Effector memory CD4-positive, alpha-beta T cell (primary cell): ENCODE data around the gene COMTD1.
A peak's percentile ranks its signal among the peaks of the same experiment; 100 is the strongest.

Source experiments
- DNase-seq, 3 donors: peaks; one replicate each; pipeline ENCODE4 v3.0.0-alpha.2; 2020
- H3K27ac ChIP-seq: 2 replicates; pipeline ENCODE4 v1.7.0; 2013; ENCODE audit warnings: mild to moderate bottlenecking, low read length, moderate library complexity; ENCODE audit not compliant: insufficient read depth, poor library complexity, severe bottlenecking
- H3K27me3 ChIP-seq: replicated peaks from 2 replicates; pipeline ENCODE4 v1.7.0; 2013; ENCODE audit warnings: mild to moderate bottlenecking, low read length; ENCODE audit not compliant: insufficient read depth, control insufficient read depth, poor library complexity, severe bottlenecking
- H3K36me3 ChIP-seq: 2 replicates; pipeline ENCODE4 v1.7.0; 2013; ENCODE audit warnings: mild to moderate bottlenecking, low read length, moderate library complexity; ENCODE audit not compliant: control insufficient read depth, insufficient read depth
- H3K4me1 ChIP-seq: 2 replicates; pipeline ENCODE4 v1.7.0; 2013; ENCODE audit warnings: low read length, mild to moderate bottlenecking; ENCODE audit not compliant: control insufficient read depth, insufficient read depth, poor library complexity, severe bottlenecking
- H3K4me3 ChIP-seq: 2 replicates; pipeline ENCODE4 v1.7.0; 2013; ENCODE audit warnings: low read length, low read depth, mild to moderate bottlenecking; ENCODE audit not compliant: insufficient read depth, poor library complexity, severe bottlenecking
- H3K9me3 ChIP-seq: 2 replicates; pipeline ENCODE4 v1.7.0; 2013; ENCODE audit warnings: mild to moderate bottlenecking, low read length, moderate library complexity; ENCODE audit not compliant: control insufficient read depth
- total RNA-seq, 3 donors: gene quantifications; one replicate each; lab custom pipeline; 2026; lab: John Stamatoyannopoulos, UW

Gene COMTD1
- total RNA-seq, result 7.3 to 10.6 (median 10.2) reads per million in 3 donors

GRCh38 chr10:75235375-75236177, at the start of gene COMTD1:
TSS of gene COMTD1 (minus strand) at chr10:75235957. CDS start at chr10:75235928, 29 bp downstream.
- Histone ChIP-seq H3K27ac (peak within 1 kb of the TSS; percentile 59), H3K9me3 (no peaks in the 10 kb centered on the region), H3K36me3 (peaks cover 14% of the 10 kb centered on the region), H3K4me1 (peaks cover 18% of the 10 kb centered on the region), H3K27me3 (no peaks in the 10 kb centered on the region), H3K4me3 (peak within 1 kb of the TSS; percentile 76)
- DNase-seq, result peak; percentile 87 to 94 (median 91)

DNA sequence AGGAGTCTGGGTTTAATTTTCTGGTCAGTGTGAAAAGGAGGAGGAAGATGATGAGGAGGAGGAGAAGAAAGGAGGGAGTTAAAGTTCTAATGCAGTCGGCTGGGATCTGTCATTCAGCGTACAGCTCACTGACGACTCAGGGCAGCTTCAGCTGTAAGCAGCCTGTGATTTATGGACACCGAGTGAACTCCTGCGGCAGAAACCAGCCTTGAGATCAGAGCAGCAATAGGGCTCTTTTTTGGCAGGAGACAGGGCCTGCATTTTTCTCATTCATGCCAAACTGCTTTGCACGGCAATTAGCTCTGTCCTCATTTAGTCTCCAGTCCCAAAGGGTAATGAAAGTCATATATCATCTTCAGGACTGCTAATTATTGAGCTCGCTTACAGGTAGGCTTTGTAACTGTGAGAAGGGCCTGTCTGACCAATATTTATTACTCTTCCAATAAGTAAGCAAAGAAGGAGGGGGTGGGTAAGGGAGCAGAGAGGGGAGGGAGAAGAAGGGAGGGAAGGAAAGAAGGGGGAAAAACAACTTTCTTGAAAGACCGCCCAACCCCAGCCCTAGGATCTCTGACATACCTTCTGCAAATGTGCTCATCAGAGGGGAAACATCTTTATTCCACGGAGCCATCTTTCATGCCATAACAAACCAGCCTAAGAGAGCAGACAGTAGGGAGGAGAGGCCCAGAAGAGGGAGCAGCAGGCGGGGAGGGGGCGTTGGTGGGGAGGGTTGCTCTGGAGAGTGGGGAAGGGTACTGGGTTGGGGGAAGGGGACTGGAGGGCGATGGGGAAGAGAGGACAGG, 48.1 kb upstream of the COMTD1 start:
- no peak overlapping the region for H3K27ac ChIP-seq
- DNase-seq, result no peak
- H3K4me3 ChIP-seq, result no peak overlapping the region
- H3K36me3 ChIP-seq, result no peaks in the 10 kb centered on the region
- no peaks in the 10 kb centered on the region for H3K4me1 ChIP-seq
- no peaks in the 10 kb centered on the region for H3K27me3 ChIP-seq
- no peaks in the 10 kb centered on the region for H3K9me3 ChIP-seq

DNA sequence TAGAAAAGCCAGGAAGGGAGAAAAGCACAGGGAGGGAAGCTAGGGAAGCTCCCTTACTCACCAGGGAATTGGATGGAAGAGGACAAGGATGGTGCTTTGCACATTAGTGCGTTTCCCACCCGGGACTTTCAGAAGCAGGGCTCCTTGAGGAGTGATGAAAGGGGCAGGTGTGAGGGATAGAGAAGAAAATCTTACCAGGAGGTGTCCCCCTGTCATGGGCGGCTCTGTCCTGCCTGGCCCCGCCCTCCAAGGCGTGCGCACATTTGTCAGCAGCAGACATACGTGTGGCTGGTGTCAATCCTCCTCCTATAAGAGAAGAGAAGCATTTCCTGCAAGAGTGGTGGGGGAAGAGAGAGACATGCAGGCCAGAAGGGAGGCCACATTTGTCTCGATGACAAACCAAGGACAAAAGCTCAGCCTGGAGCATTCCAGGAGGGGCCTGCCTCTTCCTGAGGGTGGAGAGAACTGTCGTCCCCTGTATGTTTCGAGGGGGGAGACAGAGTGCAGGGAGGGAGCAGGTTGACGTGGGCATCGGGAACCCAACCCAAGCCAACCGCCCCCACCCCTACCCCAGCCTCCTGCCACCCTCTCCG, 47.4 kb upstream of the COMTD1 start:
- DNase-seq, result no peak
- Histone ChIP-seq H3K36me3 (no peaks in the 10 kb centered on the region), H3K27me3 (no peaks in the 10 kb centered on the region), H3K27ac (no peak overlapping the region), H3K4me3 (no peak overlapping the region), H3K4me1 (no peaks in the 10 kb centered on the region), H3K9me3 (no peaks in the 10 kb centered on the region)

GRCh38 chr10:75281974-75282373, 46.2 kb upstream of the COMTD1 start:
- no peaks in the 10 kb centered on the region for H3K4me1 ChIP-seq
- no peaks in the 10 kb centered on the region for H3K9me3 ChIP-seq
- no peak for DNase-seq
- no peak overlapping the region for H3K4me3 ChIP-seq
- no peaks in the 10 kb centered on the region for H3K36me3 ChIP-seq
- H3K27me3 ChIP-seq, result no peaks in the 10 kb centered on the region
- no peak overlapping the region for H3K27ac ChIP-seq

- Histone ChIP-seq H3K9me3 (no peaks in the 10 kb centered on the region), H3K27ac (no peak overlapping the region), H3K4me3 (no peak overlapping the region), H3K27me3 (no peaks in the 10 kb centered on the region), H3K4me1 (no peaks in the 10 kb centered on the region), H3K36me3 (no peaks in the 10 kb centered on the region)
- DNase-seq, result no peak
Observed at GRCh38 chr10:75280236-75280635, 44.5 kb upstream of the COMTD1 start.

DNA sequence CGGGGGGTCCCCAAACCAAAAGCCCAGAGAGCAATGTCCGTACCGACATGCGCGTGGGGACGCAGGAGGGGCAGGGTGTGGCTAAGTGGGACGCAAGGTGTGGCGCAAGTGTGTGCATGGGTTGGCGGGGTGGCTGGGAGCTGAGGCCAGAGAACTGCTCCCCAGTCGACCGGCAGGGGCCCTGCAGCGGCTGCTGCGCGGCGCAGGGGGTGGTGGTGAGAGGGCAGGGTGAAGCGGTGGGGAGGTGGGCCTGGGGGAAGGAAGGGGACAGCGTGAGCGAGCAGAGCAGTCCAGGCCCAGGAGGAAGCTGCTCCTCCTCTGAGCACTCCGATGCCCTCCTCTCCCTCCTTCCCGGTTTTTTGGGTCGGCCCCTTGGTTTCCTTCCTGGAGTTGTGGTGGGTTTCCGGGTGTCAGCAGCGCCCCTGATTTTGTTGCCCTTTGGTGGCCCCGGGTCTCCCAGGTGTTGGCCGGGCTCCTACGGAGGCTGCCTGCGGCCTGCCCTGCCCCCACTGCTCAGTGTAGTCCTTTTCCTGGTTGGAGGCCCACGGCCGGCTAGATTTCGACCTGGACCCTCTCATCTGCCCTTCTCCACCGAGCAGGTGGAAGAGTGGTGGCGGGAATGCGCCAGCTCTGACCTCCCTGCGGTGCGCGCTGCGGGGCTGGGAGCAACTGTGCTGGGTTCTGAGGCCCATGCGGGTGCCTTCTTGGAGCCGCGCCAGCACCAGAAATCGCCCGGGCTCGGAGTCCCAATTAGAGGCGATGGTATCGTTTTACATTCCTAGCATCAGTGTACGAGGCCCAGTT, 40.5 kb upstream of the COMTD1 start:
- H3K4me3 ChIP-seq, result no peak overlapping the region
- H3K36me3 ChIP-seq, result no peaks in the 10 kb centered on the region
- no peaks in the 10 kb centered on the region for H3K9me3 ChIP-seq
- no peak overlapping the region for H3K27ac ChIP-seq
- H3K27me3 ChIP-seq, result no peaks in the 10 kb centered on the region
- no peak for DNase-seq
- H3K4me1 ChIP-seq, result no peaks in the 10 kb centered on the region

GRCh38 chr10:75272896-75273295, 37.1 kb upstream of the COMTD1 start:
- Histone ChIP-seq H3K4me1 (no peaks in the 10 kb centered on the region), H3K27me3 (no peaks in the 10 kb centered on the region), H3K36me3 (no peaks in the 10 kb centered on the region), H3K27ac (no peak overlapping the region), H3K4me3 (no peak overlapping the region), H3K9me3 (no peaks in the 10 kb centered on the region)
- no peak for DNase-seq

DNA sequence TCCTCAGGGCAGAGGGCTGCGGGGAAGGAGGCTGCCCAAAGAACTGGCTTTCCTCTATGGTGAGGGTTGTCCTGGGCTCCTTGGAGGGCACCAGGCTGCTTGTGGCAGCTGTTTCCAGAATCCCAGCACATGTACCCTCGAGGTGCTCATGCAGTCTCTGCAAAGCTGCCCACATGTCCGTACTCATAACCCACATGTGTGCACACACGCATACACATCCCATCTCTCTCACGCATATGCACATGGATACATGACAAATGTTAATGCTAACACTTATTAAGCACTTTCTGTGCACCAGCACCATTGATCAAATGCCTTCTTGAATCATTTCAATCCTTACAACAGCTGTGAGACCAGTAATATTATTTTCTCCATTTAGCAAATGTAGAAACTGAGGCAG, 36.3 kb upstream of the COMTD1 start:
- Histone ChIP-seq H3K27me3 (no peaks in the 10 kb centered on the region), H3K4me1 (no peaks in the 10 kb centered on the region), H3K36me3 (no peaks in the 10 kb centered on the region), H3K27ac (no peak overlapping the region), H3K9me3 (no peaks in the 10 kb centered on the region), H3K4me3 (no peak overlapping the region)
- no peak for DNase-seq

- Histone ChIP-seq H3K27ac (no peak overlapping the region), H3K27me3 (no peaks in the 10 kb centered on the region), H3K9me3 (no peaks in the 10 kb centered on the region), H3K4me1 (no peaks in the 10 kb centered on the region), H3K4me3 (no peak overlapping the region), H3K36me3 (no peaks in the 10 kb centered on the region)
- no peak for DNase-seq
Observed at GRCh38 chr10:75269605-75270004, 33.8 kb upstream of the COMTD1 start.
